HCT116 (cell line): ENCODE results near the gene RPN1. TPM values are rescaled to one million over a fixed set of nuclear protein-coding genes. Genes with fewer than 3 reads are reported as not detected.

Source experiments
- ATAC-seq: fragments of 200-7000 bp; cut with Tn5 transposase; 2 replicates; pipeline ENCODE4 v1.9.1; 2020; ENCODE audit warnings: mild to moderate bottlenecking, moderate library complexity
- BruUV-seq: library from RNA; stranded (reverse); fragments of 400-500 nt; replicated peaks from 2 replicates; lab custom pipeline; 2021; lab: Mats Ljungman, UMichigan
- CTCF ChIA-PET: fragments of 300-600 bp; sonication (Branson Sonifier 250); formaldehyde crosslinking; loops from one replicate; lab custom pipeline; 2021; ENCODE audit warnings: antibody characterized with exemption; lab: Charles Lee
- POLR2A ChIA-PET: fragments of 300-600, 350-600 bp; sonication (Branson Sonifier 250); formaldehyde crosslinking; loops from one replicate; lab custom pipeline; 2021; ENCODE audit warnings: antibody characterized with exemption; lab: Charles Lee
- RAD21 ChIA-PET, 2 experiments: fragments of 300-600 bp; sonication (Branson Sonifier 250); formaldehyde crosslinking; loops; one replicate each; lab custom pipeline; 2023; ENCODE audit warnings: low total read pairs in 2 of 2; ENCODE audit not compliant: uncharacterized antibody in 2 of 2, unreplicated experiment in 2 of 2, low non-redundant PET in 1 of 2; lab: Charles Lee
- DNase-seq: peaks from one replicate; pipeline ENCODE4 v3.0.0-alpha.2; 2010; ENCODE audit warnings: low read depth, low spot score
- H2AFZ ChIP-seq: fragments of 200-600 bp; shearing (Covaris generic), sonication (generic); 2 replicates; pipeline ENCODE4 v1.6.1; 2017; ENCODE audit warnings: low read depth, mixed run types, mixed read lengths, antibody characterized with exemption, low read length; ENCODE audit not compliant: poor library complexity, severe bottlenecking
- H3K27ac ChIP-seq: 2 replicates; pipeline ENCODE4 v1.5.1; 2012; ENCODE audit warnings: low read depth, low read length
- H3K27me3 ChIP-seq: fragments of 200-600 bp; sonication (generic); 2 replicates; pipeline ENCODE4 v1.6.1; 2016; ENCODE audit warnings: mixed run types, low read length, mixed read lengths; ENCODE audit not compliant: insufficient read depth
- H3K36me3 ChIP-seq, 2 experiments: fragments of 200-500 bp in 1 of 2; fragments of 200-600 bp in 1 of 2; sonication (Bioruptor generic) in 1 of 2; sonication (generic) in 1 of 2; 2 replicates each; pipeline versions ENCODE4 v1.5.1 to v1.6.1; 2014 to 2016; ENCODE audit warnings: low read length in 2 of 2, inconsistent platforms in 1 of 2, mixed read lengths in 1 of 2, mixed run types in 1 of 2; ENCODE audit not compliant: insufficient read depth in 2 of 2, control insufficient read depth in 1 of 2
- H3K4me1 ChIP-seq, 2 experiments: fragments of 200-600 bp in 1 of 2; sonication (generic) in 1 of 2; 2 replicates each; pipeline versions ENCODE4 v1.5.1 to v1.6.1; 2012 to 2017; ENCODE audit warnings: low read length in 2 of 2, inconsistent platforms in 1 of 2, mild to moderate bottlenecking in 1 of 2, mixed read lengths in 1 of 2, mixed run types in 1 of 2, moderate library complexity in 1 of 2; ENCODE audit not compliant: insufficient read depth in 2 of 2, control insufficient read depth in 1 of 2
- H3K4me2 ChIP-seq: fragments of 200-600 bp; sonication (generic); 2 replicates; pipeline ENCODE4 v1.6.1; 2017; ENCODE audit warnings: mixed run types, low read length, mixed read lengths
- H3K4me3 ChIP-seq, 2 experiments: fragments of 200-600 bp in 1 of 2; sonication (generic) in 1 of 2; replicated peaks in 1 of 2; 2 replicates each; pipeline ENCODE4 v1.5.1; 2011 to 2016; ENCODE audit warnings: low read length in 2 of 2, control low read depth in 1 of 2, low read depth in 1 of 2, mild to moderate bottlenecking in 1 of 2, mixed read lengths in 1 of 2, mixed run types in 1 of 2
- H3K79me2 ChIP-seq: fragments of 200-600 bp; sonication (generic); 2 replicates; pipeline ENCODE4 v1.6.1; 2017; ENCODE audit warnings: mild to moderate bottlenecking, mixed run types, low read length, moderate library complexity, mixed read lengths; ENCODE audit not compliant: insufficient read depth
- H3K9ac ChIP-seq: fragments of 200-600 bp; sonication (generic); 2 replicates; pipeline ENCODE4 v1.6.1; 2016; ENCODE audit warnings: low read length, mixed read lengths
- H3K9me2 ChIP-seq: fragments of 200-600 bp; sonication (generic), shearing (Covaris generic); 2 replicates; pipeline ENCODE4 v1.6.1; 2017; ENCODE audit warnings: mixed run types, mild to moderate bottlenecking, moderate library complexity; ENCODE audit not compliant: insufficient read depth
- H3K9me3 ChIP-seq, 2 experiments: fragments of 200-500 bp in 1 of 2; fragments of 200-600 bp in 1 of 2; sonication (Bioruptor generic) in 1 of 2; sonication (generic) in 1 of 2; 2 replicates each; pipeline ENCODE4 v1.6.1; 2014 to 2017; ENCODE audit warnings: low read length in 2 of 2, mixed read lengths in 2 of 2, inconsistent platforms in 1 of 2, low read depth in 1 of 2, mild to moderate bottlenecking in 1 of 2, mixed run types in 1 of 2, moderate library complexity in 1 of 2; ENCODE audit not compliant: control insufficient read depth in 1 of 2, insufficient read depth in 1 of 2
- H4K20me1 ChIP-seq: fragments of 200-600 bp; sonication (generic), shearing (Covaris generic); 2 replicates; pipeline ENCODE4 v1.6.1; 2017; ENCODE audit warnings: mixed run types, mild to moderate bottlenecking, moderate library complexity; ENCODE audit not compliant: insufficient read depth
- CBX3 ChIP-seq: IDR thresholded peaks from 2 replicates; pipeline ENCODE4 v1.6.1; 2012; ENCODE audit warnings: low read depth
- EGR1 ChIP-seq: IDR thresholded peaks from 2 replicates; pipeline ENCODE4 v1.6.1; 2012; ENCODE audit warnings: low read depth
- EZH2 ChIP-seq: fragments of 200-600 bp; sonication (generic); IDR thresholded peaks from 2 replicates; pipeline ENCODE4 v1.6.1; 2017; ENCODE audit warnings: antibody characterized with exemption, mixed run types
- EZH2phosphoT487 ChIP-seq: fragments of 200-600 bp; IDR thresholded peaks from 2 replicates; pipeline ENCODE4 v1.6.1; 2018; ENCODE audit warnings: antibody characterized with exemption, borderline replicate concordance
- FOSL1 ChIP-seq: IDR thresholded peaks from 2 replicates; pipeline ENCODE4 v1.6.1; 2012; ENCODE audit warnings: low read depth
- JUND ChIP-seq: IDR thresholded peaks from 2 replicates; pipeline ENCODE4 v1.6.1; 2012
- POLR2A ChIP-seq: IDR thresholded peaks from 2 replicates; pipeline ENCODE4 v1.7.0; 2011; ENCODE audit warnings: borderline replicate concordance; ENCODE audit not compliant: insufficient read depth, insufficient read length; ENCODE audit errors: extremely low read depth
- POLR2AphosphoS5 ChIP-seq: IDR thresholded peaks from 2 replicates; pipeline ENCODE4 v1.6.1; 2011; ENCODE audit warnings: mild to moderate bottlenecking, low read depth, low read length, moderate library complexity
- RAD21 ChIP-seq: IDR thresholded peaks from 2 replicates; pipeline ENCODE4 v1.6.1; 2012; ENCODE audit warnings: low read depth, mild to moderate bottlenecking
- SIN3A ChIP-seq: IDR thresholded peaks from 2 replicates; pipeline ENCODE4 v1.6.1; 2012; ENCODE audit warnings: low read depth
- SP1 ChIP-seq: IDR thresholded peaks from 2 replicates; pipeline ENCODE4 v1.6.1; 2012; ENCODE audit warnings: low read depth
- SRF ChIP-seq: IDR thresholded peaks from 2 replicates; pipeline ENCODE4 v1.6.1; 2012; ENCODE audit warnings: low read depth
- YY1 ChIP-seq: IDR thresholded peaks from 2 replicates; pipeline ENCODE4 v1.6.1; 2011; ENCODE audit warnings: low read length, low read depth, moderate library complexity, mild to moderate bottlenecking; ENCODE audit not compliant: insufficient replicate concordance; ENCODE audit errors: extremely low read depth
- ZFX ChIP-seq: fragments of 450-650 bp; IDR thresholded peaks from 2 replicates; pipeline ENCODE4 v1.6.1; 2017
- ZNF274 ChIP-seq: fragments of 200-500 bp; sonication (Bioruptor generic); IDR thresholded peaks from 2 replicates; pipeline ENCODE4 v1.6.1; 2014; ENCODE audit warnings: mild to moderate bottlenecking, low read depth, low read length, inconsistent platforms
- intact Hi-C: fragments of 100-400 bp; cut with micrococcal nuclease; formaldehyde crosslinking; loops from 2 replicates; pipeline ENCODE4 v1.10.0; 2022
- total RNA-seq: library from RNA; stranded (reverse); gene quantifications from one replicate; pipeline ENCODE4 v1.2.1, GENCODE V29; 2021; ENCODE audit not compliant: unreplicated experiment
- TF ChIP-seq, protein P1 (sequence below): IDR thresholded peaks from 2 replicates; pipeline ENCODE4 v1.6.1; 2012; ENCODE audit warnings: low read depth
- TF ChIP-seq, protein P2 (sequence below): IDR thresholded peaks from 2 replicates; pipeline ENCODE4 v1.6.1; 2011; ENCODE audit warnings: mild to moderate bottlenecking, low read length, moderate library complexity; ENCODE audit not compliant: insufficient replicate concordance; ENCODE audit errors: extremely low read depth
- TF ChIP-seq, protein P3 (sequence below), 3 experiments: fragments of 200-600 bp in 1 of 3; sonication (generic) in 1 of 3; IDR thresholded peaks in 2 of 3; conservative IDR thresholded peaks in 1 of 3; 2 replicates each; pipeline ENCODE4 v1.5.1; 2012 to 2017; ENCODE audit warnings: low read depth in 2 of 3, low read length in 2 of 3, antibody characterized with exemption in 1 of 3, borderline replicate concordance in 1 of 3, control low read depth in 1 of 3, mild to moderate bottlenecking in 1 of 3, mixed read lengths in 1 of 3, mixed run types in 1 of 3, moderate library complexity in 1 of 3; ENCODE audit not compliant: insufficient read depth in 1 of 3
- TF ChIP-seq, protein P4 (sequence below): IDR thresholded peaks from 2 replicates; pipeline ENCODE4 v1.6.1; 2012

Gene RPN1
- total RNA-seq, 1 experiment from 2014 or later = 218 TPM

DNA sequence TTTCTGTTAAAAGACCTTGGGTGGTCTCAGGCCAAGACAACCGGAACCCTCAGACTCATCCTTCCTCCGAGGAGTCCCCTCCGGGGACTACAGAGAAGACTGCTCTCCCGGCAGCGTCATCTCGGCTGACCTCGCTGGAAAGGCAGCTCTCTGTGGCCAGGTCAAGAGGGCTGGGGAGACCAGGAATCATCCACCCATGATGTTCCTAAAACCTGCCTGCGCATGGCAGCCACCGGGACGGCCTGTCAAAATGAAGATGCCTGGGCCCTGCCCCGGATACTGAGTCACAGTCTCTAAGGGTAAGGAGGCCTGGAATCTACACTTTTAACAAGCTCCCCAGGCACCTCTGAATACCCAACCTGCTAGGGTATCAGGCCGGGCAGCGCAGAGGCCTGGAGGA lies 78.6 kb downstream of the RPN1 start:
- CTCF ChIA-PET = interaction anchor here (0.9 to 1.8 kb wide), 5 partner anchors 10 to 145 kb away, joined by 3 to 7 read pairs (median 3); no protein-coding TSS in a partner anchor
- POLR2A ChIA-PET = no interaction called here
- TF ChIP-seq, protein P1, sequence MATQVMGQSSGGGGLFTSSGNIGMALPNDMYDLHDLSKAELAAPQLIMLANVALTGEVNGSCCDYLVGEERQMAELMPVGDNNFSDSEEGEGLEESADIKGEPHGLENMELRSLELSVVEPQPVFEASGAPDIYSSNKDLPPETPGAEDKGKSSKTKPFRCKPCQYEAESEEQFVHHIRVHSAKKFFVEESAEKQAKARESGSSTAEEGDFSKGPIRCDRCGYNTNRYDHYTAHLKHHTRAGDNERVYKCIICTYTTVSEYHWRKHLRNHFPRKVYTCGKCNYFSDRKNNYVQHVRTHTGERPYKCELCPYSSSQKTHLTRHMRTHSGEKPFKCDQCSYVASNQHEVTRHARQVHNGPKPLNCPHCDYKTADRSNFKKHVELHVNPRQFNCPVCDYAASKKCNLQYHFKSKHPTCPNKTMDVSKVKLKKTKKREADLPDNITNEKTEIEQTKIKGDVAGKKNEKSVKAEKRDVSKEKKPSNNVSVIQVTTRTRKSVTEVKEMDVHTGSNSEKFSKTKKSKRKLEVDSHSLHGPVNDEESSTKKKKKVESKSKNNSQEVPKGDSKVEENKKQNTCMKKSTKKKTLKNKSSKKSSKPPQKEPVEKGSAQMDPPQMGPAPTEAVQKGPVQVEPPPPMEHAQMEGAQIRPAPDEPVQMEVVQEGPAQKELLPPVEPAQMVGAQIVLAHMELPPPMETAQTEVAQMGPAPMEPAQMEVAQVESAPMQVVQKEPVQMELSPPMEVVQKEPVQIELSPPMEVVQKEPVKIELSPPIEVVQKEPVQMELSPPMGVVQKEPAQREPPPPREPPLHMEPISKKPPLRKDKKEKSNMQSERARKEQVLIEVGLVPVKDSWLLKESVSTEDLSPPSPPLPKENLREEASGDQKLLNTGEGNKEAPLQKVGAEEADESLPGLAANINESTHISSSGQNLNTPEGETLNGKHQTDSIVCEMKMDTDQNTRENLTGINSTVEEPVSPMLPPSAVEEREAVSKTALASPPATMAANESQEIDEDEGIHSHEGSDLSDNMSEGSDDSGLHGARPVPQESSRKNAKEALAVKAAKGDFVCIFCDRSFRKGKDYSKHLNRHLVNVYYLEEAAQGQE = no peak
- TF ChIP-seq POLR2A = no peak
- no peak for TF ChIP-seq ZFX
- no peak for TF ChIP-seq SRF
- no peak for TF ChIP-seq FOSL1
- no peak for TF ChIP-seq YY1
- no peak for TF ChIP-seq SIN3A
- TF ChIP-seq, protein P2, sequence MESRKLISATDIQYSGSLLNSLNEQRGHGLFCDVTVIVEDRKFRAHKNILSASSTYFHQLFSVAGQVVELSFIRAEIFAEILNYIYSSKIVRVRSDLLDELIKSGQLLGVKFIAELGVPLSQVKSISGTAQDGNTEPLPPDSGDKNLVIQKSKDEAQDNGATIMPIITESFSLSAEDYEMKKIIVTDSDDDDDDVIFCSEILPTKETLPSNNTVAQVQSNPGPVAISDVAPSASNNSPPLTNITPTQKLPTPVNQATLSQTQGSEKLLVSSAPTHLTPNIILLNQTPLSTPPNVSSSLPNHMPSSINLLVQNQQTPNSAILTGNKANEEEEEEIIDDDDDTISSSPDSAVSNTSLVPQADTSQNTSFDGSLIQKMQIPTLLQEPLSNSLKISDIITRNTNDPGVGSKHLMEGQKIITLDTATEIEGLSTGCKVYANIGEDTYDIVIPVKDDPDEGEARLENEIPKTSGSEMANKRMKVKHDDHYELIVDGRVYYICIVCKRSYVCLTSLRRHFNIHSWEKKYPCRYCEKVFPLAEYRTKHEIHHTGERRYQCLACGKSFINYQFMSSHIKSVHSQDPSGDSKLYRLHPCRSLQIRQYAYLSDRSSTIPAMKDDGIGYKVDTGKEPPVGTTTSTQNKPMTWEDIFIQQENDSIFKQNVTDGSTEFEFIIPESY = no peak
- TF ChIP-seq, protein P3, sequence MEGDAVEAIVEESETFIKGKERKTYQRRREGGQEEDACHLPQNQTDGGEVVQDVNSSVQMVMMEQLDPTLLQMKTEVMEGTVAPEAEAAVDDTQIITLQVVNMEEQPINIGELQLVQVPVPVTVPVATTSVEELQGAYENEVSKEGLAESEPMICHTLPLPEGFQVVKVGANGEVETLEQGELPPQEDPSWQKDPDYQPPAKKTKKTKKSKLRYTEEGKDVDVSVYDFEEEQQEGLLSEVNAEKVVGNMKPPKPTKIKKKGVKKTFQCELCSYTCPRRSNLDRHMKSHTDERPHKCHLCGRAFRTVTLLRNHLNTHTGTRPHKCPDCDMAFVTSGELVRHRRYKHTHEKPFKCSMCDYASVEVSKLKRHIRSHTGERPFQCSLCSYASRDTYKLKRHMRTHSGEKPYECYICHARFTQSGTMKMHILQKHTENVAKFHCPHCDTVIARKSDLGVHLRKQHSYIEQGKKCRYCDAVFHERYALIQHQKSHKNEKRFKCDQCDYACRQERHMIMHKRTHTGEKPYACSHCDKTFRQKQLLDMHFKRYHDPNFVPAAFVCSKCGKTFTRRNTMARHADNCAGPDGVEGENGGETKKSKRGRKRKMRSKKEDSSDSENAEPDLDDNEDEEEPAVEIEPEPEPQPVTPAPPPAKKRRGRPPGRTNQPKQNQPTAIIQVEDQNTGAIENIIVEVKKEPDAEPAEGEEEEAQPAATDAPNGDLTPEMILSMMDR (IDR thresholded peaks at IDR 0.05 in 2 of 3, conservative IDR thresholded peaks at IDR 0.05 in 1 of 3; ENCODE audit: borderline replicate concordance in 1 of 3, insufficient read depth in 1 of 3, low read depth in 2 of 3, low read length in 2 of 3) = no peak
- TF ChIP-seq JUND = no peak
- TF ChIP-seq, protein P4, sequence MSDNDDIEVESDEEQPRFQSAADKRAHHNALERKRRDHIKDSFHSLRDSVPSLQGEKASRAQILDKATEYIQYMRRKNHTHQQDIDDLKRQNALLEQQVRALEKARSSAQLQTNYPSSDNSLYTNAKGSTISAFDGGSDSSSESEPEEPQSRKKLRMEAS = no peak
- TF ChIP-seq ZNF274 = no peak
- TF ChIP-seq EZH2 = no peak
- no peak for TF ChIP-seq EGR1
- no peak for TF ChIP-seq CBX3
- no peak for TF ChIP-seq POLR2AphosphoS5
- TF ChIP-seq SP1 = no peak
- TF ChIP-seq RAD21 = no peak
- no peak for TF ChIP-seq EZH2phosphoT487
- no peaks in the 10 kb centered on the region for H4K20me1 ChIP-seq
- H3K4me3 ChIP-seq = no peak overlapping the region
- intact Hi-C loops = no loop called here
- H3K9ac ChIP-seq = no peak overlapping the region
- no peak overlapping the region for H3K27ac ChIP-seq
- H2AFZ ChIP-seq = no peak overlapping the region
- no TSS peak for BruUV-seq
- H3K9me3 ChIP-seq = no peaks in the 10 kb centered on the region
- peaks cover 3% of the 10 kb centered on the region; the same call in 1 of the 2 replicates for H3K27me3 ChIP-seq
- H3K36me3 ChIP-seq = no peaks in the 10 kb centered on the region
- no peaks in the 10 kb centered on the region for H3K4me1 ChIP-seq
- no peak for ATAC-seq
- DNase-seq = no peak
- RAD21 ChIA-PET = no interaction called here
- H3K79me2 ChIP-seq = no peaks in the 10 kb centered on the region
- H3K4me2 ChIP-seq = no peak overlapping the region
- H3K9me2 ChIP-seq = no peaks in the 10 kb centered on the region
